Tibial artery (tissue), 4 donors: ENCODE data around the gene ZBTB5.
"Not testable (repeated sequence)": the region's sequence is repeated elsewhere in the genome, so short reads cannot be mapped to it uniquely, and the experiment has no call there.

Experiments
- DNase-seq, 2 donors: peaks; one replicate each; pipeline ENCODE4 v3.0.0-alpha.2; 2019
- H3K27ac ChIP-seq, 2 donors: fragments of 200-600 bp; sonication (generic) in 1 of 2; 1 replicate in 1 of 2; 2 replicates in 1 of 2; pipeline ENCODE4 v1.5.1; 2018 to 2019; ENCODE audit warnings: mild to moderate bottlenecking in 1 of 2
- H3K27me3 ChIP-seq, 2 donors: fragments of 200-600 bp; sonication (generic) in 1 of 2; one replicate each; pipeline versions ENCODE4 v1.5.1 to v1.6.0; 2016 to 2019
- H3K36me3 ChIP-seq, 3 donors: fragments of 200-600 bp; sonication (generic) in 2 of 3; one replicate each; pipeline ENCODE4 v1.5.1; 2016 to 2019; ENCODE audit warnings: mild to moderate bottlenecking in 2 of 3
- H3K4me1 ChIP-seq, 4 donors: fragments of 200-600 bp; sonication (generic) in 2 of 4; 1 replicate in 3 of 4; 2 replicates in 1 of 4; pipeline ENCODE4 v1.5.1; 2016 to 2019
- H3K4me3 ChIP-seq, 2 donors: fragments of 200-600 bp; sonication (generic) in 1 of 2; 1 replicate in 1 of 2; 2 replicates in 1 of 2; pipeline ENCODE4 v1.5.1; 2018 to 2019; ENCODE audit warnings: mild to moderate bottlenecking in 2 of 2
- H3K9me3 ChIP-seq, 3 donors: fragments of 200-600 bp; sonication (generic) in 1 of 3; one replicate each; pipeline ENCODE4 v1.5.1; 2016 to 2019
- intact Hi-C: fragments of 100-400 bp; cut with DNase I; formaldehyde crosslinking; loops from one replicate; pipeline ENCODE4 v1.15.0; 2023; ENCODE audit warnings: low total_unique reads
- TF ChIP-seq, protein P1 (sequence below), 2 experiments: fragments of 200-600 bp in 1 of 2; fragments of 450-650 bp in 1 of 2; IDR thresholded peaks; one replicate each; pipeline ENCODE4 v1.5.1; 2017 to 2019; ENCODE audit warnings: antibody characterized with exemption in 2 of 2, mild to moderate bottlenecking in 1 of 2, moderate library complexity in 1 of 2

The ZBTB5 gene

DNA sequence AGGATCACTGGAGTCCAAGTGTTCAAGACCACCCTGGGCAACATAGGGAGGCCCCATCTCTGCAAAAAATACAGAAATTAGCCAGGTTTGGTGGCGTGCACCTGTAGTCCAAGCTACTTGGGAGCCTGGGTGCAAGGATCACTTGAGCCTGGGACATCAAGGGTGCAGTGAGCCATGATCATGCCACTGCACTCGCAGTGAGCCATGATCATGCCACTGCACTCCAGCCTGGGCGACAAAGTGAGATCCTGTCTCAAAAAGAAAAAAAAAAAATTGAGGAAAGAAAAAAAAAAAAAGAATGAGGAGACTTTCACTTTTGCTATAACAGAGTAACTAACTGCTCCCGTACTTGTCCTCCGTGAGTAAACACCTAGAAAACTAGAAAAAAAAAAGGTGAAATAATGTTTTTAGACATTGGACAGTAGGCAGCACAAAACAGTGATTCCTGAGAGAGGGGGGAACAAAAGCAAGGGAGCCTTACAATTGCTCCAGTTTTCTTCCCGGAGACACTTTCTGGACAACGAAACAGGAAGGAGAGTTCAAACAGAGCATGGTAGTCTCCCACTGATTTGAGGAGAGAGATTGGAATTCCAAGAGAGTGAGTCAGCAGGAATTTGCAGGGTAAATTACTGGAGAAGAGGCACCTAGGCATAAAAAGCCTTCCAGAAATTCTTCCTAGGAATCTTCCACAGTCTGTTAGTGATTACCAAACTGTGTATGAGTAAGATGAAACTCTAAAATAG, 6.9 kb upstream of the ZBTB5 start:
- Histone ChIP-seq H3K4me1 (peaks cover 0 to 17% (median 3%) of the 10 kb centered on the region in 4 donors), H3K9me3 (no peaks in the 10 kb centered on the region), H3K27ac (peak overlapping the region; percentile 72 to 81), H3K4me3 (peak overlapping the region; percentile 40 to 45), H3K36me3 (no peaks in the 10 kb centered on the region), H3K27me3 (no peaks in the 10 kb centered on the region)
- no peak for DNase-seq
- TF ChIP-seq, protein P1, sequence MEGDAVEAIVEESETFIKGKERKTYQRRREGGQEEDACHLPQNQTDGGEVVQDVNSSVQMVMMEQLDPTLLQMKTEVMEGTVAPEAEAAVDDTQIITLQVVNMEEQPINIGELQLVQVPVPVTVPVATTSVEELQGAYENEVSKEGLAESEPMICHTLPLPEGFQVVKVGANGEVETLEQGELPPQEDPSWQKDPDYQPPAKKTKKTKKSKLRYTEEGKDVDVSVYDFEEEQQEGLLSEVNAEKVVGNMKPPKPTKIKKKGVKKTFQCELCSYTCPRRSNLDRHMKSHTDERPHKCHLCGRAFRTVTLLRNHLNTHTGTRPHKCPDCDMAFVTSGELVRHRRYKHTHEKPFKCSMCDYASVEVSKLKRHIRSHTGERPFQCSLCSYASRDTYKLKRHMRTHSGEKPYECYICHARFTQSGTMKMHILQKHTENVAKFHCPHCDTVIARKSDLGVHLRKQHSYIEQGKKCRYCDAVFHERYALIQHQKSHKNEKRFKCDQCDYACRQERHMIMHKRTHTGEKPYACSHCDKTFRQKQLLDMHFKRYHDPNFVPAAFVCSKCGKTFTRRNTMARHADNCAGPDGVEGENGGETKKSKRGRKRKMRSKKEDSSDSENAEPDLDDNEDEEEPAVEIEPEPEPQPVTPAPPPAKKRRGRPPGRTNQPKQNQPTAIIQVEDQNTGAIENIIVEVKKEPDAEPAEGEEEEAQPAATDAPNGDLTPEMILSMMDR (IDR thresholded peaks at IDR 0.05) = no peak
- intact Hi-C loops = loop anchor here (5.0 to 10.0 kb wide), 2 partner anchors 50 to 123 kb away; partner anchors contain the start of genes GRHPR and TOMM5

DNA sequence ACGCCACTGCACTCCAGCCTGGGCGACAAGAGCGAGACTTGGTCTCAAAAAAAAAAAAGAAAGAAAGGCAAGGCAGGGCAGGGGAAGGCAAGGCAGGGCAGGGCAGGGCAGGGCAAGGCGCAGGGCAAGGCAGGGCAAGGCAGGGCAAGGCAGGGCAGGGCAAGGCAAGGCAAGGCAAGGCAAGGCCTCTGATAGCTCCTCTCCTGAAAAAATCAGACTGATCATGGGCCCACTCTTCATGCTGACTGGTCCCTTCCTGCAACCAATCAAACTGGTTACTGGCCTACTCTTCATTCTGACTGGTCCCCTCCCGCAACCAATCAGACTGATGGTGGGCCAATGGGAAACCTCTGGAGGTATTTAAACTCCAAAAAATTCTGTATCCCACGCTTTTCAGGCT, 3.4 kb upstream of the ZBTB5 start:
- H3K4me3 ChIP-seq = no peak overlapping the region
- intact Hi-C loops = no loop called here
- H3K36me3 ChIP-seq = no peaks in the 10 kb centered on the region
- no peaks in the 10 kb centered on the region for H3K27me3 ChIP-seq
- TF ChIP-seq, protein P1 (IDR thresholded peaks at IDR 0.05) = no peak
- DNase-seq = no peak
- H3K4me1 ChIP-seq = peaks cover 0 to 31% (median 11%) of the 10 kb centered on the region in 4 donors
- no peak overlapping the region for H3K27ac ChIP-seq
- H3K9me3 ChIP-seq = no peaks in the 10 kb centered on the region

DNA sequence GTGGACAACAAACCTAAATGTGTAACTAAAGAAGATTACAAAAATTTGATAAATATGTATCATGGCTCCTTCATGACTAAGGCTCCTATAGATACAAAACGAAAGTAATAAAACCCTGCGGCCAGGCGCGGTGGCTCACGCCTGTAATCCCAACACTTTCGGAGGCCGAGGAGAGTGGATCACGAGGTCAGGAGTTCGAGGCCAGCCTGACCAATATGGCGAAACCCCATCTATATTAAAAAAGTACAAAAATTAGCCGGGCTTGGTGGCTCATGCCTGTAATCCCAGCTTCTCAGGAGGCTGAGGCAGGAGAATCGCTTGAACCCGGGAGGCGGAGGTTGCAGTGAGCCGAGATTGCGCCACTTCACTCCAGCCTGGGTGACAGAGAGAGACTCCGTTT, 2.3 kb upstream of the ZBTB5 start:
- intact Hi-C loops, DNase-seq, H3K27ac ChIP-seq, H3K36me3 ChIP-seq, H3K9me3 ChIP-seq, H3K4me3 ChIP-seq, H3K27me3 ChIP-seq: not testable (repeated sequence)
- H3K4me1 ChIP-seq = peaks cover 0 to 34% (median 22%) of the 10 kb centered on the region in 4 donors

DNA sequence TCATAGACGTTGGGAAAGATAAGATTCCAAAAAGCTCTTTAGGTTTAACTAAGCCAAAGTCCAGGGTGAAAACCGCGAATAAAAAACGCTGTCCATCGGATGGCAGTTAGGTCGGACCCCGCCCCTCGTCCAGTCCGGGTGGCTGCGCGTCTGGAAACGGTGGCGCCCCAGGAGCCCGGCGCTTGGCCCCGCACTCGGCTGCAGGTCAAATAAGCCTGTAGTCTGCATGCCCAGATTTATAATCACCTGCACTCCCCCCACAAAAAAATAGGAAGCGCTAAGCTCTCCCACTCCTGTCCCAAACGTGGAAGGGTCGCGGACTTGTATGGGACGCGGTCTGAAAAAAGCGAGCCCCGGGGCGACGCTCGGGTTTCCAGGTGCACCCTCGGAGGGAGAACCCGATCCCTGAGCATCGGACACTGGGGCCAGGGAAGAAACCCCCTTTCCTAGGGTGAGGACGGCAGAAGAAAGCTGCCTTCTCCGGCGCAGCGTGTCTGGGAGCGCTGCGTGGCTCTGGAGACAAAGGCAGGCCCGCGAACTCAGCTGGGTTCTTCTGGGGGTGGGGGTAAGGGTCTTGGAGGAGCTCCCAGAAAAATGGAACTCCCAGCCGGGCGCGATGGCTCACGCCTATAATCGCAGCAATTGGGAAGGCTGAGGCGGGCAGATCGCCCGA, 923 bp upstream of the ZBTB5 start:
- intact Hi-C loops = no loop called here
- peak overlapping the region; percentile 99 to 100 for H3K27ac ChIP-seq
- no peaks in the 10 kb centered on the region for H3K9me3 ChIP-seq
- H3K4me1 ChIP-seq = peaks cover 0 to 38% (median 22%) of the 10 kb centered on the region in 4 donors
- TF ChIP-seq, protein P1 (IDR thresholded peaks at IDR 0.05) = no peak
- H3K4me3 ChIP-seq = peak overlapping the region; percentile 92 to 98
- no peaks in the 10 kb centered on the region for H3K27me3 ChIP-seq
- peak in 1 of 2 donors; percentile 68 for DNase-seq
- no peaks in the 10 kb centered on the region for H3K36me3 ChIP-seq

DNA sequence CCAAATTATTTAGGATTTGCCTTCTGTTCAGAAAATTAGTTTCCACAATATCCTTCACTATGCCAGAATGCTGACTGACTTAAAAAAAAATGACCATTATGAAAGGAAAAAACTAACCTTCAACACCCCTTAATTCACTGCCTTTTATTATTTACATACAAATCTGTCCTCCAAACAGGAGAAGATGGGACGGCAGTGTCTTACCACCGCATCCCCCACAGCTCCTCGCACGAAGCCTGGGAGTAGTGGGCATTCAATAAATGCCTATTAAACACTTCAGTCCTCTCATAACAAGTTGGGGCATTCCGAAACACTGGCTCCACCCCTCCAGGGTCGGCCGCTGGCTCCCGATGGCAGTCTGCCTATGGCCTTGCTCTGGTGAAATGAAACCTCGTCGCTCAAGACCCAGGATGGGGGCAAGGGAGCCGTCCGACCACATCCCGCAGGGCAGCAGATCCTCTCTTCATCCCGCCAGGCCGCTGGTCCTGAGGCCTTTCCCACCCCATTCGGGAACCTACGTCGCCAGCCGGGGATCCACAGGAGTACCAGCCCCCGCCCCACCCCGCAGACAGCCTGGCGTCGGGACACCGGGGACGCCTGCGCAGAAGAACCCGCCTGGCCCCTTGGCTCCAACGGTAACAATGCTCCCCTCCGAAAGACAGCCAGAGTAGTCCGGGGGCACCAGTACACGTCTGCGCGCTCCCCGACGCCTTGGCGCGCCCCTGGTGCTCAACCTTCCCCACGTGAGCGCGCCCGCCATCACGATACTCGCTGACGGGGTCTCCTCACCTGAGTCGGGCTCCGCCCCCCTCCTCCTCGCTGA, 613 bp downstream of the ZBTB5 start:
- TF ChIP-seq, protein P1 (IDR thresholded peaks at IDR 0.05) = no peak
- no peaks in the 10 kb centered on the region for H3K27me3 ChIP-seq
- H3K4me1 ChIP-seq = peaks cover 0 to 45% (median 26%) of the 10 kb centered on the region in 4 donors
- no peaks in the 10 kb centered on the region for H3K9me3 ChIP-seq
- peak overlapping the region; percentile 92 to 98 for H3K4me3 ChIP-seq
- H3K27ac ChIP-seq = peak overlapping the region; percentile 99 to 100
- peak; percentile 75 to 90 for DNase-seq
- H3K36me3 ChIP-seq = no peaks in the 10 kb centered on the region
- intact Hi-C loops = no loop called here
